ENCODE data around the gene DDX56. TPM values are rescaled to one million over a fixed set of nuclear protein-coding genes. Genes with fewer than 3 reads are reported as not detected.

Gene DDX56, protein sequence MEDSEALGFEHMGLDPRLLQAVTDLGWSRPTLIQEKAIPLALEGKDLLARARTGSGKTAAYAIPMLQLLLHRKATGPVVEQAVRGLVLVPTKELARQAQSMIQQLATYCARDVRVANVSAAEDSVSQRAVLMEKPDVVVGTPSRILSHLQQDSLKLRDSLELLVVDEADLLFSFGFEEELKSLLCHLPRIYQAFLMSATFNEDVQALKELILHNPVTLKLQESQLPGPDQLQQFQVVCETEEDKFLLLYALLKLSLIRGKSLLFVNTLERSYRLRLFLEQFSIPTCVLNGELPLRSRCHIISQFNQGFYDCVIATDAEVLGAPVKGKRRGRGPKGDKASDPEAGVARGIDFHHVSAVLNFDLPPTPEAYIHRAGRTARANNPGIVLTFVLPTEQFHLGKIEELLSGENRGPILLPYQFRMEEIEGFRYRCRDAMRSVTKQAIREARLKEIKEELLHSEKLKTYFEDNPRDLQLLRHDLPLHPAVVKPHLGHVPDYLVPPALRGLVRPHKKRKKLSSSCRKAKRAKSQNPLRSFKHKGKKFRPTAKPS
- total RNA-seq, result 74.0 and 77.9 TPM in 2 replicates

DNA sequence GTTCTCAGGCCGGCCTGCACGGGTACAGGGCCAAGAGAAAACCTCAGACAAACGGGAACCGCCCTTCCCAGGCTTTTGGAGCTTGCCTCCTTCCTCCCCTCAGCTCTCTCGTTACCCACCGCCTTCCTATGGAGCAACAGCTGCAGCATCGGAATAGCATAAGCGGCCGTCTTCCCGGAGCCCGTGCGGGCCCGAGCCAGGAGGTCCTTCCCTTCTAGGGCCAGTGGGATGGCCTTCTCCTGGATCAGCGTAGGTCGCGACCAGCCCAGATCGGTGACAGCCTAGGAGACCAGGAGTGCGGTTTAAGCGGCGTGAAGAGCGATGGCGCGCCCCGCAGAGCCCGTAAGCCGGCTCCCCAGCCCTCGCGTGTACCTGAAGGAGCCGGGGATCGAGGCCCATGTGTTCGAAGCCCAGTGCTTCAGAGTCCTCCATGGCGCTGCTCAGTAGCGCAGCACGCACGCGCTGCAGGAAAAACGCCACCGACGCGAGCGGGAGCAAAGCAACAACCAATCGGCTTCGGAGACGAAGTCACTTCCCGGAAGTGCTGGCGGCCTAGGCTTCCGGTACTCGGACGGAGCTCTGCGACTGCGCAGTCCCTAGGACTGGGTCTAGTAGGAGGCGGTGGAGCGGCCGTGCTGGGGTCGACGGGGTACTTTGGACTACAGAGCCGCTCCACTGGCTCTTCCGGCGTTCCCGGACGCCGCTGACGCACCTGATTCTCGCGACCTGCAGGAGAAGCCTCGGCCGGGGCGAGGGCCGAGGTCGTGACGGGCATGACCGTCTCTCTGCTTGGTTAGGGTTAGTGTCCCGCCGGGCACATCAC, at the start of gene DDX56:
DDX56 (minus strand) TSS at position 445 of the 823 bp plus-strand sequence; CDS start at position 432, 13 bp downstream.

DNA sequence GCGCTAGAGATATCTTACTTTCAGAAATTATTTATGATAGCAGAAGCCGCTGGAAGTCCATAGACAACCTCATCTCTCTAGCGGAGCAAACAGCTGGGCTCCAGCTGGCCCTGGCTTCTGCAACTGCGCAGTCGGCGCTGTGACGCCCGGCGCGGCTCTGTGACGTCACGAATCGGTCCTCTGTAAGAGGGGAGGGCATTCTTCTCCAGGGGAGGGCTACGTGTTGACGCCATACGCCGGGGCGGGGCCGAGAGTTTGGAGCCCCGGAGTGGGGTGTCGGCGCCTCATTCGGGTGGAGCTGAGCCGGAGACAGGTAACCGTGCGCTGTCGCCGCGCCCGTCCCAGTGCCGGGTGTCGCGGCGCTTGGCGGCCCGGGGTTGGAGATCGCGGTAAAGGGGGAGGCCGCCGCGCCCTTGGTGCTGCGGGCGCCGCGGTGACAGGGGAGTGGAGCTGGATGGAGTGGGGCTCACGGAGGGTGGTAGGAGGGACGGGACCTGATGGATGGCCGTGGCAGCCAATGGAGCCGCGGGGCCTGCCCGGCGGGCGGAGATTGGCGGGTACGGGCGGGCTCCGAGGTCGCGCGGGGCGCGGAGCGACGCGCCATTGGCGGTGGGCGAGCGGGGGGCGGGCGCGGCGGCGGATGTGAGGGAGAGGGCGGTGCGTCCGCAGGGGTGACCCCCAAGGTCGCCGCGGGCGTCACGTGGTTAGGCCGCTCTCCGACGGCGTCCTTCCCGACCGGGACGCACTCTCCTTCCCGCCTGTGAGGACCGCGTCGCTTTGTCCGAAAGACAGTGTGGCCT, 32.8 kb upstream of the DDX56 start, which contains the start of gene OGDH:
OGDH (plus strand) TSS at position 287 of the 800 bp plus-strand sequence. CDS start 17,717 bp downstream, outside the sequence.

DNA sequence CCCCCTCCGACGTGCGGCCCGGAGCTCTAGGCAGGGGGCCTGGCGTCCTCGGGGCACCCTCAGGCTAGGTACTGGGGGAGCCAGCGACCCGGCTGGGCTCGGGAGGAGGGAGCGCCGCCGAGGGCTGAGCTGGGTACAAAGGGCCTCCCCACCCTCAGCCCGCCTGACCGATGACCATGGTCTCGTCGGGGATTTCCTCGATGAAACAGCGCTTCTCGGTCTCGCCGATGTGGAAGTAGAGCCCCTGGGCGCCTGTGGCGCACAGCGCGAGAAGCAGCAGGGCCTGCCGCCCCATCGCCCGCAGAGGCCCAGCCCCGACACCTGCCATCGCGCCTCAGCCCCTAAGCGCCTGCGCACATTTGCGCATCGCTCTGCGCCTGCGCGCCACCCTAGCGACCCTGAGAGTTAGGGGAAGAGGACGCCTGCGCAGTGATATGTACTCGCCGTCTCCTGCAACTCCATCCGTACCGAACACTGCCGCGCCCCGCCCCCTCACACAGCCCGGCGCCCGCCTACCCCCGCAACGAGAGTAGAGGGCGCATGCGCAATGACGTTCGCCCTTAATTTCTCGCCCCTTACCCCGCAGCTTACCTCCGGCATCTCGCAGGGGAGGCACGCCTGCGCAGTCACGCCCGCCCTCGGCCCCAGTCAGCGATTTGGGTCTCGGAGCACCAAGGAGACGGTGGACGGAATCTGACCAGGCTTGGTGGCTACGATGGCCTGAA, 8.3 kb upstream of the DDX56 start, which contains the start of gene TMED4:
TMED4 (minus strand) TSS at position 353 of the 725 bp plus-strand sequence; CDS start at position 328, 25 bp downstream.

DNA sequence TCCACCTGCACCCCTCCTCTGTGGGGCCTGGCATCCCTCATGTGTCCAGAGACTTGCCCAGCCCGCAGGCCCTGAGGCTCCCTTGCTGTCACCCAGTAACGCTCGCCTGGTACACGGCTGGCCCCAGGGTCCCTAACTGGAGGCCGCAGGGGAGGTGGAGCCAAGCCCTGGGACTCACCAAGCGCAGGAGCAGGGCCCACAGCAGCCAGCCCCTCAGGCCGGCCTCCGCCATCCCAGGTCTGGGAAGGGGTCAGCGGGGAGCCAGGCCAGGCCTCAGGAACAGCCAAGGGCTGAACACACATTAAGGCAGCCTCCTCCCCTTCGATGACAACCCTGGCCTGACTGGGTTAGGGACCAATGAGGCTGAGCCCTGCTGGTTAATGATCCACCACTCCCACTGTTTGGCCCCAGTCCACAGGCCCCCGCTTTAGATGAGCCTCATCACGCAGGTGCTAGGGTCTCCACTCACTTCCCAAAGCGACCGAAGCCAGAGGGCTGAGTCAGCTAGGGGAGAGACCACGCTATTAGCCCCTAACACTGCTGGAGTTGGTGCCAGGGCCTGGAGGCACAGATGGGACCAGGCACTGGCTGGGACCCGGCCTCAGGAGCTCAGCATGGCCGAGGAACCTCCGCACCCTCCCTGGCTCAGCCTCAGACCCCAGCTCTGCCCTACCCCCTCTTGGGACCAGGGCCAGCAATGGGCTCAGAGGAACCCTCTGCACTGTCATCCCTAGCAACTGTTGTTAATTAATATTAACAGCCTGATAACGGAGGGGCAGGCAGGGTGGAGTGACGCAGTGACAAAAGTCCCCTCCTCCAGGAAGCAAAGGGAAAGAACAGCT, 32.5 kb downstream of the DDX56 start, which contains the start of gene NPC1L1:
NPC1L1 (minus strand) TSS at position 303 of the 842 bp plus-strand sequence; CDS start at position 232, 71 bp downstream.

Other genes with a start within 250 kb of the DDX56 start
- 0.20 and 0.69 TPM in 2 replicates for gene CAMK2B, start 248.3 kb downstream of the DDX56 start, total RNA-seq
- gene NUDCD3, start 83.2 kb downstream of the DDX56 start, total RNA-seq, result 60.5 and 62.0 TPM in 2 replicates
- gene NPC1L1, start 32.6 kb downstream of the DDX56 start, total RNA-seq, result not detected in 2 replicates
- 97.1 and 97.9 TPM in 2 replicates for gene TMED4, start 8.3 kb upstream of the DDX56 start, total RNA-seq
- 102 and 109 TPM in 2 replicates for gene OGDH, start 32.7 kb upstream of the DDX56 start, total RNA-seq
- gene ZMIZ2, start 174.9 kb upstream of the DDX56 start, total RNA-seq, result 14.9 and 21.5 TPM in 2 replicates
- gene PPIA, start 222.8 kb upstream of the DDX56 start, total RNA-seq, result 5,102 and 5,188 TPM in 2 replicates

All from mammary microvascular endothelial cell (primary cell).